ENCODE measurements around the gene SEMA6D.

GRCh38 chr15:47736143-47736786 lies 19.0 kb downstream of the SEMA6D start:
- TF ChIP-seq, protein P1, sequence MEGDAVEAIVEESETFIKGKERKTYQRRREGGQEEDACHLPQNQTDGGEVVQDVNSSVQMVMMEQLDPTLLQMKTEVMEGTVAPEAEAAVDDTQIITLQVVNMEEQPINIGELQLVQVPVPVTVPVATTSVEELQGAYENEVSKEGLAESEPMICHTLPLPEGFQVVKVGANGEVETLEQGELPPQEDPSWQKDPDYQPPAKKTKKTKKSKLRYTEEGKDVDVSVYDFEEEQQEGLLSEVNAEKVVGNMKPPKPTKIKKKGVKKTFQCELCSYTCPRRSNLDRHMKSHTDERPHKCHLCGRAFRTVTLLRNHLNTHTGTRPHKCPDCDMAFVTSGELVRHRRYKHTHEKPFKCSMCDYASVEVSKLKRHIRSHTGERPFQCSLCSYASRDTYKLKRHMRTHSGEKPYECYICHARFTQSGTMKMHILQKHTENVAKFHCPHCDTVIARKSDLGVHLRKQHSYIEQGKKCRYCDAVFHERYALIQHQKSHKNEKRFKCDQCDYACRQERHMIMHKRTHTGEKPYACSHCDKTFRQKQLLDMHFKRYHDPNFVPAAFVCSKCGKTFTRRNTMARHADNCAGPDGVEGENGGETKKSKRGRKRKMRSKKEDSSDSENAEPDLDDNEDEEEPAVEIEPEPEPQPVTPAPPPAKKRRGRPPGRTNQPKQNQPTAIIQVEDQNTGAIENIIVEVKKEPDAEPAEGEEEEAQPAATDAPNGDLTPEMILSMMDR (IDR thresholded peaks at IDR 0.05), result no peak
- TF ChIP-seq POLR2A (IDR thresholded peaks at IDR 0.05), result no peak

All from uterus (tissue), 2 donors.